Measurements from ENCODE around the gene SLC30A7. TPM values are rescaled to one million over a fixed set of nuclear protein-coding genes. Genes with fewer than 3 reads are reported as not detected.

Gene SLC30A7
- total RNA-seq, 1 donor from 2014 or later, result 40.8 TPM

- peak overlapping the region; percentile 100 for H3K27ac Mint-ChIP-seq
- peak; percentile 88 for DNase-seq
- H3K4me3 Mint-ChIP-seq, result peak overlapping the region; percentile 100
- intact Hi-C loops (cut with micrococcal nuclease), result loop anchor here (1.0 to 10.0 kb wide), 7 partner anchors 283 to 1046 kb away; partner anchors contain the start of genes AGL and TRMT13
- peaks cover 38% of the 10 kb centered on the region for H3K4me1 Mint-ChIP-seq
- peaks cover 37% of the 10 kb centered on the region for H3K36me3 Mint-ChIP-seq (ENCODE audit: low read depth)
- peaks cover 4% of the 10 kb centered on the region for H3K9me3 Mint-ChIP-seq
- H3K27me3 Mint-ChIP-seq, result no peaks in the 10 kb centered on the region
These were observed 642 bp downstream of the SLC30A7 start for GRCh38 chr1:100896481-100896982.

- Mint-ChIP-seq H3K4me3 (no peak overlapping the region), H3K27me3 (no peaks in the 10 kb centered on the region), H3K4me1 (peaks cover 27% of the 10 kb centered on the region), H3K9me3 (no peaks in the 10 kb centered on the region), H3K36me3 (ENCODE audit: low read depth) (peaks cover 68% of the 10 kb centered on the region), H3K27ac (no peak overlapping the region)
- no peak for DNase-seq
- intact Hi-C loops (cut with micrococcal nuclease), result no loop called here
These were observed 6.5 kb downstream of the SLC30A7 start for GRCh38 chr1:100902365-100902764.

GRCh38 chr1:100903777-100904176 lies 7.9 kb downstream of the SLC30A7 start:
- no peak overlapping the region for H3K4me3 Mint-ChIP-seq
- no peaks in the 10 kb centered on the region for H3K27me3 Mint-ChIP-seq
- H3K4me1 Mint-ChIP-seq, result peaks cover 28% of the 10 kb centered on the region
- intact Hi-C loops (cut with micrococcal nuclease), result no loop called here
- H3K36me3 Mint-ChIP-seq (ENCODE audit: low read depth), result peaks cover 73% of the 10 kb centered on the region
- DNase-seq, result no peak
- no peaks in the 10 kb centered on the region for H3K9me3 Mint-ChIP-seq
- no peak overlapping the region for H3K27ac Mint-ChIP-seq

- no peak for DNase-seq
- intact Hi-C loops (cut with micrococcal nuclease), result no loop called here
- Mint-ChIP-seq H3K4me3 (no peak overlapping the region), H3K36me3 (ENCODE audit: low read depth) (peaks cover 72% of the 10 kb centered on the region), H3K27ac (no peak overlapping the region), H3K27me3 (no peaks in the 10 kb centered on the region), H3K4me1 (peaks cover 26% of the 10 kb centered on the region), H3K9me3 (no peaks in the 10 kb centered on the region)
These were observed 8.6 kb downstream of the SLC30A7 start for GRCh38 chr1:100904528-100904927.

GRCh38 chr1:100905181-100905580 lies 9.3 kb downstream of the SLC30A7 start:
- Mint-ChIP-seq H3K4me1 (peaks cover 22% of the 10 kb centered on the region), H3K4me3 (no peak overlapping the region), H3K9me3 (no peaks in the 10 kb centered on the region), H3K36me3 (ENCODE audit: low read depth) (peaks cover 70% of the 10 kb centered on the region), H3K27ac (no peak overlapping the region), H3K27me3 (no peaks in the 10 kb centered on the region)
- intact Hi-C loops (cut with micrococcal nuclease), result no loop called here
- DNase-seq, result no peak

GRCh38 chr1:100907887-100908286 lies 12.0 kb downstream of the SLC30A7 start:
- Mint-ChIP-seq H3K27me3 (no peaks in the 10 kb centered on the region), H3K4me1 (peaks cover 14% of the 10 kb centered on the region), H3K36me3 (ENCODE audit: low read depth) (peaks cover 69% of the 10 kb centered on the region), H3K9me3 (no peaks in the 10 kb centered on the region), H3K4me3 (no peak overlapping the region), H3K27ac (no peak overlapping the region)
- no peak for DNase-seq
- intact Hi-C loops (cut with micrococcal nuclease), result no loop called here

- Mint-ChIP-seq H3K4me3 (no peak overlapping the region), H3K4me1 (peaks cover 14% of the 10 kb centered on the region), H3K27me3 (no peaks in the 10 kb centered on the region), H3K27ac (no peak overlapping the region), H3K36me3 (ENCODE audit: low read depth) (peaks cover 73% of the 10 kb centered on the region), H3K9me3 (no peaks in the 10 kb centered on the region)
- DNase-seq, result no peak
- intact Hi-C loops (cut with micrococcal nuclease), result no loop called here
These were observed 13.1 kb downstream of the SLC30A7 start for GRCh38 chr1:100909018-100909417.

GRCh38 chr1:100912019-100912418 lies 16.1 kb downstream of the SLC30A7 start:
- peaks cover 65% of the 10 kb centered on the region for H3K36me3 Mint-ChIP-seq (ENCODE audit: low read depth)
- H3K9me3 Mint-ChIP-seq, result no peaks in the 10 kb centered on the region
- intact Hi-C loops (cut with micrococcal nuclease), result no loop called here

GRCh38 chr1:100921110-100921706 lies 25.3 kb downstream of the SLC30A7 start:
- Mint-ChIP-seq H3K4me3 (no peak overlapping the region), H3K27me3 (no peaks in the 10 kb centered on the region), H3K9me3 (peaks cover 9% of the 10 kb centered on the region), H3K36me3 (ENCODE audit: low read depth) (peaks cover 38% of the 10 kb centered on the region), H3K27ac (no peak overlapping the region), H3K4me1 (peaks cover 25% of the 10 kb centered on the region)
- intact Hi-C loops (cut with micrococcal nuclease), result loop anchor here (1.0 to 10.0 kb wide), 4 partner anchors 317 to 534 kb away; no protein-coding TSS in a partner anchor
- peak; percentile 70 for DNase-seq

More at GRCh38 chr1:100912019-100912418, 16.1 kb downstream of the SLC30A7 start:
- Mint-ChIP-seq H3K27ac (no peak overlapping the region), H3K27me3 (no peaks in the 10 kb centered on the region), H3K4me3 (no peak overlapping the region), H3K4me1 (peaks cover 12% of the 10 kb centered on the region)
- no peak for DNase-seq

- DNase-seq, result no peak
- intact Hi-C loops (cut with micrococcal nuclease), result loop anchor here (10.0 kb wide), 1 partner anchor 531 kb away; no protein-coding TSS in a partner anchor
- H3K4me1 Mint-ChIP-seq, result peaks cover 29% of the 10 kb centered on the region
- peak overlapping the region; percentile 30 for H3K27ac Mint-ChIP-seq
- H3K36me3 Mint-ChIP-seq (ENCODE audit: low read depth), result peaks cover 22% of the 10 kb centered on the region
- no peaks in the 10 kb centered on the region for H3K27me3 Mint-ChIP-seq
- H3K4me3 Mint-ChIP-seq, result no peak overlapping the region
- H3K9me3 Mint-ChIP-seq, result peaks cover 10% of the 10 kb centered on the region
These were observed 28.3 kb downstream of the SLC30A7 start for GRCh38 chr1:100924212-100924611.

GRCh38 chr1:100924991-100925390 lies 29.1 kb downstream of the SLC30A7 start:
- intact Hi-C loops (cut with micrococcal nuclease), result loop anchor here (5.0 to 10.0 kb wide), 4 partner anchors 82 to 530 kb away; partner anchors contain the start of gene DPH5
- Mint-ChIP-seq H3K4me1 (peaks cover 32% of the 10 kb centered on the region), H3K9me3 (peaks cover 10% of the 10 kb centered on the region)

GRCh38 chr1:100926240-100926639 lies 30.4 kb downstream of the SLC30A7 start:
- peaks cover 10% of the 10 kb centered on the region for H3K9me3 Mint-ChIP-seq
- H3K4me1 Mint-ChIP-seq, result peaks cover 36% of the 10 kb centered on the region
- H3K4me3 Mint-ChIP-seq, result peak overlapping the region; percentile 34
- DNase-seq, result no peak
- peaks cover 24% of the 10 kb centered on the region for H3K36me3 Mint-ChIP-seq (ENCODE audit: low read depth)
- H3K27ac Mint-ChIP-seq, result peak overlapping the region; percentile 17
- H3K27me3 Mint-ChIP-seq, result no peaks in the 10 kb centered on the region
- intact Hi-C loops (cut with micrococcal nuclease), result loop anchor here (2.0 to 10.0 kb wide), 5 partner anchors 81 to 529 kb away; partner anchors contain the start of gene DPH5

More at GRCh38 chr1:100924991-100925390, 29.1 kb downstream of the SLC30A7 start:
- DNase-seq, result no peak
- peak overlapping the region; percentile 1 for H3K4me3 Mint-ChIP-seq
- H3K36me3 Mint-ChIP-seq (ENCODE audit: low read depth), result peaks cover 23% of the 10 kb centered on the region
- H3K27ac Mint-ChIP-seq, result peak overlapping the region; percentile 5
- H3K27me3 Mint-ChIP-seq, result no peaks in the 10 kb centered on the region

- Mint-ChIP-seq H3K36me3 (ENCODE audit: low read depth) (peaks cover 25% of the 10 kb centered on the region), H3K27me3 (no peaks in the 10 kb centered on the region), H3K4me1 (peaks cover 41% of the 10 kb centered on the region), H3K27ac (no peak overlapping the region), H3K9me3 (peaks cover 10% of the 10 kb centered on the region), H3K4me3 (no peak overlapping the region)
- intact Hi-C loops (cut with micrococcal nuclease), result loop anchor here (2.0 to 10.0 kb wide), 5 partner anchors 80 to 528 kb away; partner anchors contain the start of gene DPH5
- DNase-seq, result peak; percentile 88
These were observed 31.4 kb downstream of the SLC30A7 start for GRCh38 chr1:100927276-100927675.

GRCh38 chr1:100928128-100928527 lies 32.2 kb downstream of the SLC30A7 start:
- DNase-seq, result peak; percentile 66
- H3K27me3 Mint-ChIP-seq, result no peaks in the 10 kb centered on the region
- intact Hi-C loops (cut with micrococcal nuclease), result loop anchor here (5.0 to 10.0 kb wide), 4 partner anchors 79 to 527 kb away; partner anchors contain the start of gene DPH5
- peaks cover 44% of the 10 kb centered on the region for H3K4me1 Mint-ChIP-seq
- H3K27ac Mint-ChIP-seq, result no peak overlapping the region
- no peak overlapping the region for H3K4me3 Mint-ChIP-seq
- peaks cover 10% of the 10 kb centered on the region for H3K9me3 Mint-ChIP-seq
- H3K36me3 Mint-ChIP-seq (ENCODE audit: low read depth), result peaks cover 26% of the 10 kb centered on the region

All from activated CD4-positive, alpha-beta T cell treated with anti-CD3 and anti-CD28 coated beads, Interleukin-2, amount 10 ng/mL, durations not matched to agents 24 days and 14 days (primary cell).